MV-4-11 (cell line): Measurements from ENCODE around the gene FALEC.
"Not testable (repeated sequence)": the region's sequence is repeated elsewhere in the genome, so short reads cannot be mapped to it uniquely, and the experiment has no call there.

Source experiments
- DNase-seq: peaks from one replicate; lab custom pipeline; 2025; lab: John Stamatoyannopoulos, UW

Gene FALEC

GRCh38 chr1:150558761-150559655 lies 43.5 kb downstream of the FALEC start:
- no peak for DNase-seq

GRCh38 chr1:150559656-150560010 lies 44.1 kb downstream of the FALEC start:
- no peak for DNase-seq

GRCh38 chr1:150560011-150560438 lies 44.5 kb downstream of the FALEC start:
- peak; percentile 24 for DNase-seq

- DNase-seq = peak; percentile 80
Observed at GRCh38 chr1:150560576-150561253, 45.2 kb downstream of the FALEC start.

- DNase-seq = peak; percentile 80
Observed at GRCh38 chr1:150561254-150561973, 45.9 kb downstream of the FALEC start.

- peak; percentile 45 for DNase-seq
Observed at GRCh38 chr1:150561974-150562445, 46.5 kb downstream of the FALEC start.

GRCh38 chr1:150562446-150563339 lies 47.1 kb downstream of the FALEC start:
- DNase-seq = peak; percentile 29

- no peak for DNase-seq
Observed at GRCh38 chr1:150563340-150564038, 47.9 kb downstream of the FALEC start.

- DNase-seq = no peak
Observed at GRCh38 chr1:150564051-150564991, 48.8 kb downstream of the FALEC start.

- not testable (repeated sequence) for DNase-seq
Observed at GRCh38 chr1:150565240-150565991, 49.9 kb downstream of the FALEC start.

GRCh38 chr1:150566589-150567340 lies 51.2 kb downstream of the FALEC start:
- no peak for DNase-seq

- peak; percentile 91 for DNase-seq
Observed at GRCh38 chr1:150567341-150567716, 51.8 kb downstream of the FALEC start.

GRCh38 chr1:150567717-150568593 lies 52.4 kb downstream of the FALEC start:
- DNase-seq = peak; percentile 66

GRCh38 chr1:150568594-150568966 lies 53.0 kb downstream of the FALEC start:
- no peak for DNase-seq

- DNase-seq = peak; percentile 13
Observed at GRCh38 chr1:150572918-150573647, 57.5 kb downstream of the FALEC start.

GRCh38 chr1:150573648-150574071 lies 58.1 kb downstream of the FALEC start:
- DNase-seq = not testable (repeated sequence)
